ENCODE results near the gene SEPTIN10. TPM values are rescaled to one million over a fixed set of nuclear protein-coding genes. Genes with fewer than 3 reads are reported as not detected.
"Not testable (repeated sequence)": the region's sequence is repeated elsewhere in the genome, so short reads cannot be mapped to it uniquely, and the experiment has no call there.

The SEPTIN10 gene
- total and polyA plus RNA-seq, 4 donors: 51.6 to 82.6 (median 69.6) TPM

DNA sequence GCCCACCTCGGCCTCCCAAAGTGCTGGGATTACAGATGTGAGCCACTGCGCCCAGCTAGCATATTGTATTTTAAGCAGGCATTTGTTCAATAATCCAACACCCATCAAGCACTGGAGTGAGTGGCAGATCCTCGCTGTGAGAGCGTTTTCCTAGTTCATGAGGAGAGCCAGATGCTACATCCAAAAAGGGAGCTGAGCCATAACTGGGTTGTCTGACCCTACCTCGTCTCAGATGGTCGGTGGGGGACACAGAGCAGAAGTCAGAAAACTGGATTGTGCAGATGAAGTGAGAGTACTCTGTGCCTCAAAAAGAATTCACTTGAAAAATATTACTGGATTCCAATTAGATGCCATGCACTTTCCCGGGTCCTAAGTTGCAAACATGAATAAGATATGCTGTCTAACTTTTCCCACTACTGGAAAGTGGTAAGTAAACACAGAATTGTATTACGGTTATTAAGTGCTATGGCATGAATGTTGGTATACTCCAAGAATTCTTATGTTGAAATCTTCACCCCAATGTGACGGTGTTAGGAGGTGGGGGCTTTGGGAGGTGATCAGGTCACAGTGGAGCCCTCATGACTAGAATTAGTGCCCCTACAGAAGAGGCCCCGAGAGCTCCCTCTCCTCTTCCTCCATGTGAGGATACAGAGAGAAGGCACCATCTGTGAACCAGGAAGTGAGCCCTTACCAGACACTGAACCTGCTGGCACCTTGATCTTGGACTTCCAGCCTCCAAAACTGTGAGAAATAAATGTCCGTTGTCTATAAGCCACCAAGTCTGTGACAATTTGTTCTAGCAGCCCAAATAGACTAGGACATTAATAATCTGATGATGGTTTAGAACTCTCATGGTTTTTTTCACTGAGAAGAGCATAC lies 21.9 kb upstream of the SEPTIN10 start:
- Histone ChIP-seq H3K27ac (ENCODE audit: low read depth, low read length) (no peak overlapping the region), H3K9me3 (ENCODE audit: control insufficient read depth, insufficient read depth, low read length) (no peaks in the 10 kb centered on the region), H3K4me3 (ENCODE audit: low read depth, low read length) (no peak overlapping the region), H3K27me3 (ENCODE audit: control insufficient read depth, insufficient read depth, low read length) (no peaks in the 10 kb centered on the region), H3K36me3 (ENCODE audit: control insufficient read depth, insufficient read depth, low read length) (no peaks in the 10 kb centered on the region), H3K4me1 (ENCODE audit: control insufficient read depth, insufficient read depth, low read length) (no peaks in the 10 kb centered on the region)
- WGBS (ENCODE audit: insufficient coverage): 100% methylated on average over 5 of the region's 11 CpGs
- DNase-seq (ENCODE audit: low read depth in 4 of 6, low spot score in 6 of 6): no peak

DNA sequence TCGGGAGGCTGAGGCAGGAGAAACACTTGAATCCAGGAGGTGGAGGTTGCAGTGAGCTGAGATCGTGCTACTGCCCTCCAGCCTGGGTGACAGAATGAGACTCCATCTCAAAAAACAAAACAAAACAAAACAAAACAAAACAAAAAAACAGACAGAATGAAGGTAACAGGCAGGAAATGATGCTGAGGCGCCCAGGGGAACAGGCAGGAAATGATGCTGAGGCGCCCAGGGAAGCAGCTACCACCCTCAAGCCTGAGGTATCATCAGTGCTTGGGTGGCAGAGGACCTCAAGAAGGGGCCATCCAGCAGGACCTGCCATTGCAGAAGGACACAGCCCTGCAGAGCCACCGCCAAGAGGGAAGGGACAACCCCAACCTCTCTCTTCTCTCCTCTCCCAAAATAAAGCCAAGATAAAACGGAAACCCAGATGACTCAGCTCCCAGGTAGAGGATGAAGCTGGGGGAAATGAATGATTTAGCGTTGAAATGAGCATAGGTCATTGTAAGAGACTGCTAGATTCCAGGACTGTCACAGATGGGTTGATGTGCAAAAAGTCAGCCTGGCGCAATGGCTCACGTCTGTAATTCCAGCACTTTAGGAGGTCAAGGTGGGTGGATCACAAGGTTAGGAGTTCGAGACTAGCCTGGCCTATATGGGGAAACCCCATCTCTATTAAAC lies 19.7 kb upstream of the SEPTIN10 start:
- Histone ChIP-seq H3K27ac (ENCODE audit: low read depth, low read length) (no peak overlapping the region), H3K4me1 (ENCODE audit: control insufficient read depth, insufficient read depth, low read length) (no peaks in the 10 kb centered on the region), H3K4me3 (ENCODE audit: low read depth, low read length) (no peak overlapping the region), H3K9me3 (ENCODE audit: control insufficient read depth, insufficient read depth, low read length) (no peaks in the 10 kb centered on the region), H3K36me3 (ENCODE audit: control insufficient read depth, insufficient read depth, low read length) (no peaks in the 10 kb centered on the region), H3K27me3 (ENCODE audit: control insufficient read depth, insufficient read depth, low read length) (no peaks in the 10 kb centered on the region)
- WGBS (ENCODE audit: insufficient coverage): 95% methylated on average over 5 of the region's 10 CpGs
- no peak for DNase-seq (ENCODE audit: low read depth in 4 of 6, low spot score in 6 of 6)

DNA sequence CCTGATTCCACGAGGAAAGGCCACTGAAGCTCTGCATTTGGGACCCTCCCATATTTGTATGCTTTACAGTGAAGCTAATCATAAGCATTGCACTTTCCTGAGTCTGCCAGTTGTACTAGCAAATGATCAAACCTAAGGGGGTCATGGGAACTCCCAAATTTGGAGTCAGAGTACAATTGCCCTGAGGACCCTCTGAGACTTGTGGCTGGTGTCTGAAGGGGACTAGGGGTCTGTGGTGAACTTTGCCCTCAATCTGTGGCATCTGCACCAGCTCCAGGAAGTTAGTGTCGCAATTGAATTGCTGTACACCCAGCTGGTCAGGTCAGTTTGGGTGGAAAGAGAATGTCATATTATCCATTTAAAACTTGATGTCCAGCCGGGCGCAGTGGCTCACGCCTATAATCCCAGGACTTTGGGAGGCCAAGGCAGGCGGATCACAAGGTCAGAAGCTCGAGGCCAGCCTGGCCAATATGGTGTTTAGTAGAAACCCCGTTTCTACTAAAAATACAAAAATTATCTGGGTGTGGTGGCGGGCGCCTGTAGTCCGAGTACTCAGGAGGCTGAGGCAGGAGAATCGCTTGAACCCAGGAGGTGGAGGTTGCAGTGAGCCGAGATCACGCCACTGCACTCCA lies 18.5 kb upstream of the SEPTIN10 start:
- Histone ChIP-seq H3K4me3 (ENCODE audit: low read depth, low read length) (no peak overlapping the region), H3K27ac (ENCODE audit: low read depth, low read length) (no peak overlapping the region), H3K36me3 (ENCODE audit: control insufficient read depth, insufficient read depth, low read length) (no peaks in the 10 kb centered on the region), H3K27me3 (ENCODE audit: control insufficient read depth, insufficient read depth, low read length) (no peaks in the 10 kb centered on the region), H3K9me3 (ENCODE audit: control insufficient read depth, insufficient read depth, low read length) (no peaks in the 10 kb centered on the region), H3K4me1 (ENCODE audit: control insufficient read depth, insufficient read depth, low read length) (no peaks in the 10 kb centered on the region)
- no peak for DNase-seq (ENCODE audit: low read depth in 4 of 6, low spot score in 6 of 6)
- WGBS (ENCODE audit: insufficient coverage): 94% methylated on average over 6 of the region's 14 CpGs

DNA sequence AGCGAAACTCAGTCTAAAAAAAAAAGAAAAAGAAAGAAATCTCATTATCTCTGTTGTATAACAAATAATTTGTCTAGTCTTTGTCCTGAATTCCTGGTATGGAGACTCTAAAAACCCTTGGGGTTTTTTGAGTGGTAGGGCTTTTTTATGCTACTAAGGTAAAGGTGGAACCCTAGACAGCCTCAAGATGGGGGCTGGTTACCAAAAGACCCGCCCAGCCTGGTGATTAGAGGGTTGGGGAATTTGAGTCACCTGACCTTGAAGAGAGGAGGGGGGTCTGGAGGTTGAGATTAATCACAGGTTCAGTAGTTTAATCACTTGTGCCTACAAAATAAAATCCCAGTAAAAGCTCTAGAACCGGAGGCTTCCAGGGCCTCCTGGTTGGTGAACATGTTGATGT lies 18.0 kb upstream of the SEPTIN10 start:
- H3K36me3 ChIP-seq (ENCODE audit: control insufficient read depth, insufficient read depth, low read length): no peaks in the 10 kb centered on the region
- no peak overlapping the region for H3K4me3 ChIP-seq (ENCODE audit: low read depth, low read length)
- H3K4me1 ChIP-seq (ENCODE audit: control insufficient read depth, insufficient read depth, low read length): no peaks in the 10 kb centered on the region
- no peak for DNase-seq (ENCODE audit: low read depth in 4 of 6, low spot score in 6 of 6)
- no peak overlapping the region for H3K27ac ChIP-seq (ENCODE audit: low read depth, low read length)
- H3K9me3 ChIP-seq (ENCODE audit: control insufficient read depth, insufficient read depth, low read length): no peaks in the 10 kb centered on the region
- no peaks in the 10 kb centered on the region for H3K27me3 ChIP-seq (ENCODE audit: control insufficient read depth, insufficient read depth, low read length)
- no CpG with 5 or more reads among the region's 3 CpGs for WGBS (ENCODE audit: insufficient coverage)

DNA sequence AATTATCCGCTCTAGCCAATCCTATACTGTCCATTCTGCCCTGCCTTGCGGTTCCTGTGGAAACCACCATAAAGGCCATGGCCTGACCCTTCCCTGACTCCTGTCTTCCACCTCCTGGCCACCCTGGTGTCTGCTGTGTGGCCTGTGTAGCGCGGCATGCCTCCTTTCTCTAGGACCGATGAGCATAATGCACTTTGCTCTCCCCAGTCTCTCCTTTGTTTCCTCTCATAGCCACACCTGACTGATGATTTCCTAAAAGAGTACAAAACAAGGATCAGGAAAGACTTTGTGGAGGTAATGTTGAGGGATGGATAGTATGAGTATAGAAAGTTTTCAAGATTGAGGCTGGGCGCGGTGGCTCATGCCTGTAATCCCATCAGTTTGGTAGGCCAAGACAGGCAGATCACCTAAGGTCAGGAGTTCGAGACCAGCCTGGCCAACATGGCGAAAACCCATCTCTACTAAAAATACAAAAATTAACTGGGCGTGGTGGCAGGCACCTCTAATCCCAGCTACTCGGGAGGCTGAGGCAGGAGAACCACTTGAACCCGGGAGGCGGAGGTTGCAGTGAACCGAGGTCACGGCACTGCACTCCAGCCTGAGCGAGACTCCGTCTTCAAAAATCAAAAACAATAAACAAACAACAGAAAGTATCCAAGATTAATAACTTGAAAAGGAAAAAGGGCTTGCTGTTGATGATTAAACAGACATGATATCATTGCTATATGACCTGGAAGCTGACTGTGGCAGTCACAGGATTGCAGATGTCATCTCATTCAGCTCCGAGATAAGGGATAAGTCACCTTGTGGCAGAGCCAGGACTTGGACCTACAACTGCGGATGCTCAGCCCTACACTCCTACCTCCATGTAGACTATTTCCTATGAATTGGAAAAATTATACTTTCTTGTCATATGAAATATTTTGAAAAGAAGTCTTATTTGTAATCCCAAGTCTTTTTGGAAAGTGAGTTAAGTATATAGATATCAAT lies 17.0 kb upstream of the SEPTIN10 start:
- H3K9me3 ChIP-seq (ENCODE audit: control insufficient read depth, insufficient read depth, low read length): no peaks in the 10 kb centered on the region
- H3K36me3 ChIP-seq (ENCODE audit: control insufficient read depth, insufficient read depth, low read length): no peaks in the 10 kb centered on the region
- 97% methylated on average over 3 of the region's 19 CpGs for WGBS (ENCODE audit: insufficient coverage)
- no peaks in the 10 kb centered on the region for H3K27me3 ChIP-seq (ENCODE audit: control insufficient read depth, insufficient read depth, low read length)
- H3K4me3 ChIP-seq (ENCODE audit: low read depth, low read length): no peak overlapping the region
- H3K27ac ChIP-seq (ENCODE audit: low read depth, low read length): no peak overlapping the region
- no peaks in the 10 kb centered on the region for H3K4me1 ChIP-seq (ENCODE audit: control insufficient read depth, insufficient read depth, low read length)
- DNase-seq (ENCODE audit: low read depth in 4 of 6, low spot score in 6 of 6): no peak

DNA sequence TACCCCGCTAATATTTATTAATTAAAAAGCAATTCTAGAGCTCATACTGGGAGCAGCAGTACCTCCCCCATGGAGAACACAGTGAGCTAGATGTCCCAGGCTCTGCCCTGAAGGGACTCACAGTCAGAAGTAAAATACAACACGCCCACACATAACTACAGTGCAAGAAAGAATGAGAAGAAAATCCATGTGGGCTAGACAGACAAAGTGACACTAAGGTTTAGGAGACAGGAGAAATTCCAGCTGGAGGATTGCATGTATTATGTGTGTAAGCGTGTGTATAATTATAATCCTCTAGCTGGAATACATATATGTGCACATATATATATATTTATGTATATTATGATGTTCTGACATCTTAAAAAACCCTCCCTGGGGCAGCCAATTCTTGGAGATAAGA lies 16.1 kb upstream of the SEPTIN10 start:
- DNase-seq (ENCODE audit: low read depth in 4 of 6, low spot score in 6 of 6): no peak
- no peaks in the 10 kb centered on the region for H3K27me3 ChIP-seq (ENCODE audit: control insufficient read depth, insufficient read depth, low read length)
- H3K36me3 ChIP-seq (ENCODE audit: control insufficient read depth, insufficient read depth, low read length): no peaks in the 10 kb centered on the region
- H3K27ac ChIP-seq (ENCODE audit: low read depth, low read length): no peak overlapping the region
- no CpG with 5 or more reads among the region's 3 CpGs for WGBS (ENCODE audit: insufficient coverage)
- H3K9me3 ChIP-seq (ENCODE audit: control insufficient read depth, insufficient read depth, low read length): no peaks in the 10 kb centered on the region
- H3K4me3 ChIP-seq (ENCODE audit: low read depth, low read length): no peak overlapping the region
- H3K4me1 ChIP-seq (ENCODE audit: control insufficient read depth, insufficient read depth, low read length): no peaks in the 10 kb centered on the region

DNA sequence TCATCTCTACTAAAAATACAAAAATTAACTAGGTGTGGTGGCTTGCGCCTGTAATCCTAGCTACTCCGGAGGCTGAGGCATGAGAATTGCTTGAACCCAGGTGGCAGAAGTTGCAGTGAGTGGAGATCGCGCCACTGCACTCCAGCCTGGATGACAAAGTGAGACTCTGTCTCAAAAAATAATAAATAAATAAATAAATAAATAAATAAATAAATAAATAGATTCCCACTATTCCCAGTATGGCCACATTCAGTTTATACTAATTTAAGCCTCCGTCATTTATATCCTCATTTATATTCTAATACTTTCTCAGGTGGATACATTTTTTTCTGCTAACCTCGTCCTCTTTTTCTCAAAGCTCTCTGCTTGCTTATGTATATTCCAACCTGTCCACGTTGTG lies 14.6 kb upstream of the SEPTIN10 start:
- not testable (repeated sequence) for H3K27ac ChIP-seq (ENCODE audit: low read depth, low read length); H3K27me3 ChIP-seq (ENCODE audit: control insufficient read depth, insufficient read depth, low read length); H3K36me3 ChIP-seq (ENCODE audit: control insufficient read depth, insufficient read depth, low read length); DNase-seq (ENCODE audit: low read depth in 4 of 6, low spot score in 6 of 6); H3K9me3 ChIP-seq (ENCODE audit: control insufficient read depth, insufficient read depth, low read length); H3K4me3 ChIP-seq (ENCODE audit: low read depth, low read length); H3K4me1 ChIP-seq (ENCODE audit: control insufficient read depth, insufficient read depth, low read length)
- no CpG with 5 or more reads among the region's 7 CpGs for WGBS (ENCODE audit: insufficient coverage)

DNA sequence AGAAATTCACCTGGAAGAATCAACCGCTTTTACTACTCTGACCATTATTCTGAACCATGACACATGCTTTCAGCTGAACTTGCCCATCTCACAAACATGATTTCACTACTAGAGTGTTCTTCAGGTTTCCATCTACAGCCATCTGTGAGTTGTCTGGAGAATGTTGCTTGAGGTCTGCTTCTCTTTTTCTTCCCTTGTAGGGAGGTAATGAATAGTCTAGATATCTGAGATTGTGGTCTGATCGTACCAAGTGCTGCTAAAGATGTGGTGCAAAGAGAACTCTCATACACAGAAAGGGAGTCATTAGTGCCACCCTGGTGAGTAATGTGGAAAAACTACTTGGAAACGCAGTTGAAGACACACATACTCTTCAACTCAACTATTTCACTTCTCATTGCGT lies 10.6 kb upstream of the SEPTIN10 start:
- H3K27me3 ChIP-seq (ENCODE audit: control insufficient read depth, insufficient read depth, low read length): peaks cover 2% of the 10 kb centered on the region
- no peak overlapping the region for H3K4me3 ChIP-seq (ENCODE audit: low read depth, low read length)
- 83% methylated on average over 2 of the region's 4 CpGs for WGBS (ENCODE audit: insufficient coverage)
- no peaks in the 10 kb centered on the region for H3K4me1 ChIP-seq (ENCODE audit: control insufficient read depth, insufficient read depth, low read length)
- DNase-seq (ENCODE audit: low read depth in 4 of 6, low spot score in 6 of 6): no peak
- H3K27ac ChIP-seq (ENCODE audit: low read depth, low read length): no peak overlapping the region
- H3K9me3 ChIP-seq (ENCODE audit: control insufficient read depth, insufficient read depth, low read length): no peaks in the 10 kb centered on the region
- no peaks in the 10 kb centered on the region for H3K36me3 ChIP-seq (ENCODE audit: control insufficient read depth, insufficient read depth, low read length)

DNA sequence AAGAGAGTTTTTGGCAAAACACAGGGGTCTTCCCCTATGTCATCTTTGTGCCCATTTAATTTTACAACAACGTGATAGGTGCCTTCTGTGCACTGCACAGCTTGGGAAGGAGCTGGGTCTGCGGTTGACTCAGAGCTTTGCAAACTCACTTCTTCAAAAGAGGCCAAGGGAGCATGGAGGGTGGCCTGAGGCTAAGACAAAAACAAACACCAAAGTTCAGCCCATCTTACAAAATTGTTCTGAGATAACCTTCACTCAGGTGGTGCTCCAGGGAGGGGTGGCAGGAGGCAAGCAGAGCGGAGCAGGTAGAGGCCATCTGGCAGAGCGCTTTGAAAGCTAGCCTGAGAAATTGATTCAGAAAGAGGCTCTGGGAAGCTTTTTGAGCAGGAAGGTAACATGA lies 10.2 kb upstream of the SEPTIN10 start:
- no peak for DNase-seq (ENCODE audit: low read depth in 4 of 6, low spot score in 6 of 6)
- Histone ChIP-seq H3K27ac (ENCODE audit: low read depth, low read length) (no peak overlapping the region), H3K36me3 (ENCODE audit: control insufficient read depth, insufficient read depth, low read length) (no peaks in the 10 kb centered on the region), H3K9me3 (ENCODE audit: control insufficient read depth, insufficient read depth, low read length) (no peaks in the 10 kb centered on the region), H3K27me3 (ENCODE audit: control insufficient read depth, insufficient read depth, low read length) (peaks cover 2% of the 10 kb centered on the region), H3K4me3 (ENCODE audit: low read depth, low read length) (no peak overlapping the region), H3K4me1 (ENCODE audit: control insufficient read depth, insufficient read depth, low read length) (no peaks in the 10 kb centered on the region)
- WGBS (ENCODE audit: insufficient coverage): 100% methylated on average over 1 of the region's 4 CpGs
